NK-92 (cell line): Measurements from ENCODE around the gene TNFRSF21.

Experiments used
- DNase-seq: peaks from one replicate; lab custom pipeline; 2025; ENCODE audit not compliant: unreplicated experiment; lab: John Stamatoyannopoulos, UW

TNFRSF21 gene

GRCh38 chr6:47254051-47254450 lies 55.7 kb downstream of the TNFRSF21 start:
- no peak for DNase-seq

GRCh38 chr6:47253136-47253535 lies 56.6 kb downstream of the TNFRSF21 start:
- DNase-seq: no peak

GRCh38 chr6:47252633-47253032 lies 57.1 kb downstream of the TNFRSF21 start:
- DNase-seq: no peak

GRCh38 chr6:47251396-47251795 lies 58.3 kb downstream of the TNFRSF21 start:
- DNase-seq: no peak

- no peak for DNase-seq
These were observed 59.4 kb downstream of the TNFRSF21 start for GRCh38 chr6:47250302-47250701.

GRCh38 chr6:47248446-47248845 lies 61.3 kb downstream of the TNFRSF21 start:
- DNase-seq: no peak

- no peak for DNase-seq
These were observed 62.4 kb downstream of the TNFRSF21 start for GRCh38 chr6:47247227-47247797.

- no peak for DNase-seq
These were observed 63.2 kb downstream of the TNFRSF21 start for GRCh38 chr6:47246551-47246950.

GRCh38 chr6:47245745-47246371 lies 63.8 kb downstream of the TNFRSF21 start:
- no peak for DNase-seq

GRCh38 chr6:47242483-47243386 lies 67.0 kb downstream of the TNFRSF21 start:
- no peak for DNase-seq

GRCh38 chr6:47241742-47242482 lies 67.8 kb downstream of the TNFRSF21 start:
- no peak for DNase-seq

- no peak for DNase-seq
These were observed 69.3 kb downstream of the TNFRSF21 start for GRCh38 chr6:47240277-47240890.

- no peak for DNase-seq
These were observed 70.2 kb downstream of the TNFRSF21 start for GRCh38 chr6:47239546-47239945.

GRCh38 chr6:47238456-47238995 lies 71.2 kb downstream of the TNFRSF21 start:
- DNase-seq: no peak

GRCh38 chr6:47237196-47237595 lies 72.5 kb downstream of the TNFRSF21 start:
- DNase-seq: no peak

GRCh38 chr6:47235964-47236760 lies 73.5 kb downstream of the TNFRSF21 start:
- no peak for DNase-seq

GRCh38 chr6:47235421-47235820 lies 74.3 kb downstream of the TNFRSF21 start:
- no peak for DNase-seq

- no peak for DNase-seq
These were observed 75.3 kb downstream of the TNFRSF21 start for GRCh38 chr6:47234266-47234933.

GRCh38 chr6:47231151-47231550 lies 78.6 kb downstream of the TNFRSF21 start:
- DNase-seq: no peak
